ENCODE data around the gene COL5A1.

GRCh38 chr9:134691695-134692572 lies 50.3 kb downstream of the COL5A1 start:
- TF ChIP-seq EZH2 (IDR thresholded peaks at IDR 0.05; ENCODE audit: insufficient read depth, poor library complexity, severe bottlenecking) = no peak
- no peak for TF ChIP-seq EZH2phosphoT487 (IDR thresholded peaks at IDR 0.05; ENCODE audit: insufficient read depth, low read depth)
